K562 (cell line): ENCODE measurements around the gene COPS6. TPM values are rescaled to one million over a fixed set of nuclear protein-coding genes. Genes with fewer than 3 reads are reported as not detected.

Experiments used
- ASH1L ChIP-seq: fragments of 450-650 bp; IDR thresholded peaks from 2 replicates; pipeline ENCODE4 v1.6.1; 2018; ENCODE audit warnings: borderline replicate concordance, mild to moderate bottlenecking, low read depth; ENCODE audit not compliant: partially characterized antibody
- CREB3 ChIP-seq: fragments of 450-650 bp; conservative IDR thresholded peaks from 2 replicates; pipeline ENCODE4 v1.6.1; 2016; ENCODE audit warnings: missing genetic modification characterization, low read depth, mild to moderate bottlenecking, missing compliant biosample characterization, moderate library complexity
- DIDO1 ChIP-seq: fragments of 450-650 bp; IDR thresholded peaks from 2 replicates; pipeline ENCODE4 v1.6.1; 2016; ENCODE audit warnings: low read depth, missing biosample characterization, missing genetic modification characterization
- HDAC1 ChIP-seq, 2 experiments: fragments of 450-650 bp; IDR thresholded peaks; 2 replicates each; pipeline ENCODE4 v1.6.1; 2016 to 2017; ENCODE audit warnings: inconsistent platforms in 1 of 2, mild to moderate bottlenecking in 1 of 2, moderate library complexity in 1 of 2
- HNRNPH1 ChIP-seq: fragments of 200-400 bp; formaldehyde crosslinking; optimal IDR thresholded peaks from 2 replicates; pipeline ENCODE3; 2017; ENCODE audit warnings: low read depth, mild to moderate bottlenecking, low read length, moderate library complexity
- IRF9 ChIP-seq: fragments of 450-650 bp; IDR thresholded peaks from 2 replicates; pipeline ENCODE4 v1.6.1; 2016; ENCODE audit warnings: missing biosample characterization, missing genetic modification characterization
- MTF1 ChIP-seq: fragments of 250-450 bp; sonication (Bioruptor Pico); IDR thresholded peaks from 2 replicates; pipeline ENCODE4 v1.9.0; 2021; ENCODE audit warnings: moderate library complexity, mild to moderate bottlenecking, inconsistent platforms, borderline replicate concordance
- NR0B1 ChIP-seq: fragments of 450-650 bp; IDR thresholded peaks from one replicate; pipeline ENCODE4 v1.6.1; 2018; ENCODE audit warnings: mild to moderate bottlenecking, moderate library complexity; ENCODE audit not compliant: partially characterized antibody
- NR4A1 ChIP-seq, 2 experiments: fragments of 250-450 bp in 1 of 2; fragments of 450-650 bp in 1 of 2; sonication (Bioruptor Pico) in 1 of 2; IDR thresholded peaks; 2 replicates each; pipeline versions ENCODE4 v1.4.0 to v1.6.1; 2016 to 2020; ENCODE audit warnings: mild to moderate bottlenecking in 2 of 2, missing compliant biosample characterization in 1 of 2, missing genetic modification characterization in 1 of 2, moderate library complexity in 1 of 2
- PRDM10 ChIP-seq: fragments of 450-650 bp; IDR thresholded peaks from 2 replicates; pipeline ENCODE4 v1.6.1; 2018; ENCODE audit not compliant: partially characterized antibody
- RHOXF2B ChIP-seq: fragments of 250-450 bp; sonication (Bioruptor Pico); conservative IDR thresholded peaks from 2 replicates; pipeline ENCODE4 v1.5.1; 2021
- polyA plus RNA-seq, 8 experiments: library from polyadenylated mRNA; depleted of rRNA in 4 of 8; stranded (reverse) in 5 of 8; unstranded in 3 of 8; fragments of >200 nt; fragmentation: Nextera tagmentation in 2 of 8; fragmentation: Illumina TruSeq in 1 of 8; extraction: Ambion mirVana in 2 of 8; extraction: Trizol in 1 of 8; gene quantifications; 2 replicates each; pipeline versions ENCODE4 v1.2.1 to v1.2.3, GENCODE V29; 2011 to 2014; ENCODE audit warnings: inconsistent platforms in 1 of 8, missing spikeins in 1 of 8
- total RNA-seq, 7 experiments: library from RNA; depleted of rRNA in 6 of 7; stranded (reverse); fragments of >200 nt in 6 of 7; fragmentation: Illumina TruSeq in 2 of 7; extraction: Trizol in 2 of 7; gene quantifications; 2 replicates each; pipeline versions ENCODE4 v1.2.1 to v1.2.3, GENCODE V29; 2011 to 2021; ENCODE audit warnings: low replicate concordance in 1 of 7
- TF ChIP-seq, protein P1 (sequence below): fragments of 250-450 bp; sonication (Bioruptor Pico); IDR thresholded peaks from 2 replicates; pipeline ENCODE4 v1.9.0; 2021; ENCODE audit warnings: mild to moderate bottlenecking, inconsistent platforms
- TF ChIP-seq, protein P2 (sequence below), 3 experiments: IDR thresholded peaks in 2 of 3; conservative IDR thresholded peaks in 1 of 3; 2 replicates each; pipeline ENCODE4 v1.5.1; 2011 to 2012; ENCODE audit warnings: low read length in 3 of 3, mild to moderate bottlenecking in 3 of 3, control low read depth in 2 of 3, improper control_type of control experiment in 1 of 3, inconsistent platforms in 1 of 3, low read depth in 1 of 3, mixed read lengths in 1 of 3, moderate library complexity in 1 of 3; ENCODE audit not compliant: insufficient read depth in 2 of 3

COPS6 gene
- total and polyA plus RNA-seq, 9 of the 15 experiments (the other 6 are each of a cell fraction or from before 2014, with no cell fraction given) = 63.0 to 331 (median 168) TPM

DNA sequence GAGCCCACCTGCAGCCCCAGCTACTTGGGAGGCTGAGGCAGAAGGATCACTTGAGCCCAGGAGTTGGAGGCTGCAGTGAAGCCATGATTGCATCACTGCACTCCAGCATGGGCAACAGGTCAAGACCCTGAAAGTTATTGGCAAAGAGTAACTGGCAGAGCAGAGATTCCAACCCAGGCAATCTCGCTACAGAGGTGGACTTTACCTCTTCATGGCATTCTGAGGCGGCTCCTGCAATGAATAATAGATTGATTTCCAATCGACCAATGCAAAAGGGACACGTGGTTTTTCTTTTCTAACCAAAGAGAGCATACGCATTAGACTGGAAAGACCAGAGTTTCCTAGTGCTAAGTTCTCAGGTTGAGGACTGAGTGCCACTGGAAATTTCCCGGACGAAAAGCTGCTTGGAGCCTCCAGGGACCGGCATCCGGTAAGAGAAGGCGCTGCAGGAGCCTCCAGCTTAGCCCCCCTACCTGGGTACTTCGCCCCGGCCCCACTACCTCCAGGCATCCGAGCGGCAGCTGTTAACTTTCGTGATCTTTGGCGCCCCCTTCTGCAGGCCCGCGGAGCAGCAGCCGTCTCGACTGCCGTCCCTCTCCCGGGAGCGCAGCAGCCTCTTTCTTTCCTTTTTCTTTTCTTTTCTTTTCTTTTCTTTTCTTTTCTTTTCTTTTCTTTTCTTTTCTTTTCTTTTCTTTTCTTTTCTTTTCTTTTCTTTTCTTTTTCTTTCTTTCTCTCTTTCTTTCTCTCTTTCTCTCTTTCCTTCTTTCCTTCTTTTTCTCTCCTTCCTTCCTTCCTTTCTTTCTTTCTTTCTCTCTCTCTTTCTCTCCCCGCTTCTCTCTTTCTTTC is 42.1 kb downstream of the COPS6 start (continued):
- TF ChIP-seq, protein P1, sequence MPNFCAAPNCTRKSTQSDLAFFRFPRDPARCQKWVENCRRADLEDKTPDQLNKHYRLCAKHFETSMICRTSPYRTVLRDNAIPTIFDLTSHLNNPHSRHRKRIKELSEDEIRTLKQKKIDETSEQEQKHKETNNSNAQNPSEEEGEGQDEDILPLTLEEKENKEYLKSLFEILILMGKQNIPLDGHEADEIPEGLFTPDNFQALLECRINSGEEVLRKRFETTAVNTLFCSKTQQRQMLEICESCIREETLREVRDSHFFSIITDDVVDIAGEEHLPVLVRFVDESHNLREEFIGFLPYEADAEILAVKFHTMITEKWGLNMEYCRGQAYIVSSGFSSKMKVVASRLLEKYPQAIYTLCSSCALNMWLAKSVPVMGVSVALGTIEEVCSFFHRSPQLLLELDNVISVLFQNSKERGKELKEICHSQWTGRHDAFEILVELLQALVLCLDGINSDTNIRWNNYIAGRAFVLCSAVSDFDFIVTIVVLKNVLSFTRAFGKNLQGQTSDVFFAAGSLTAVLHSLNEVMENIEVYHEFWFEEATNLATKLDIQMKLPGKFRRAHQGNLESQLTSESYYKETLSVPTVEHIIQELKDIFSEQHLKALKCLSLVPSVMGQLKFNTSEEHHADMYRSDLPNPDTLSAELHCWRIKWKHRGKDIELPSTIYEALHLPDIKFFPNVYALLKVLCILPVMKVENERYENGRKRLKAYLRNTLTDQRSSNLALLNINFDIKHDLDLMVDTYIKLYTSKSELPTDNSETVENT (CRISPR knock-in tag) = no peak
- TF ChIP-seq HDAC1 (IDR thresholded peaks at IDR 0.05) (peak in 1 of 2 experiments; percentile 61; a peak in 1 of 4 replicates), IRF9 (no peak), NR4A1 (CRISPR knock-in tag; IDR thresholded peaks at IDR 0.05) (peak; percentile 67; the same call in 1 of the 2 replicates), NR4A1 (tag; IDR thresholded peaks at IDR 0.05) (no peak), DIDO1 (no peak), CREB3 (tag) (no peak), ASH1L (peak; percentile 65), PRDM10 (peak; percentile 40), MTF1 (CRISPR knock-in tag) (no peak), NR0B1 (no peak), HNRNPH1 (no peak), RHOXF2B (CRISPR knock-in tag) (no peak)
- TF ChIP-seq, protein P2, sequence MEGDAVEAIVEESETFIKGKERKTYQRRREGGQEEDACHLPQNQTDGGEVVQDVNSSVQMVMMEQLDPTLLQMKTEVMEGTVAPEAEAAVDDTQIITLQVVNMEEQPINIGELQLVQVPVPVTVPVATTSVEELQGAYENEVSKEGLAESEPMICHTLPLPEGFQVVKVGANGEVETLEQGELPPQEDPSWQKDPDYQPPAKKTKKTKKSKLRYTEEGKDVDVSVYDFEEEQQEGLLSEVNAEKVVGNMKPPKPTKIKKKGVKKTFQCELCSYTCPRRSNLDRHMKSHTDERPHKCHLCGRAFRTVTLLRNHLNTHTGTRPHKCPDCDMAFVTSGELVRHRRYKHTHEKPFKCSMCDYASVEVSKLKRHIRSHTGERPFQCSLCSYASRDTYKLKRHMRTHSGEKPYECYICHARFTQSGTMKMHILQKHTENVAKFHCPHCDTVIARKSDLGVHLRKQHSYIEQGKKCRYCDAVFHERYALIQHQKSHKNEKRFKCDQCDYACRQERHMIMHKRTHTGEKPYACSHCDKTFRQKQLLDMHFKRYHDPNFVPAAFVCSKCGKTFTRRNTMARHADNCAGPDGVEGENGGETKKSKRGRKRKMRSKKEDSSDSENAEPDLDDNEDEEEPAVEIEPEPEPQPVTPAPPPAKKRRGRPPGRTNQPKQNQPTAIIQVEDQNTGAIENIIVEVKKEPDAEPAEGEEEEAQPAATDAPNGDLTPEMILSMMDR (IDR thresholded peaks at IDR 0.05 in 2 of 3, conservative IDR thresholded peaks at IDR 0.05 in 1 of 3; ENCODE audit: insufficient read depth in 2 of 3, low read depth in 1 of 3, low read length in 3 of 3) = peak; percentile 87 to 90 (median 90)
